ENCODE results near the gene KLF6.

DNA sequence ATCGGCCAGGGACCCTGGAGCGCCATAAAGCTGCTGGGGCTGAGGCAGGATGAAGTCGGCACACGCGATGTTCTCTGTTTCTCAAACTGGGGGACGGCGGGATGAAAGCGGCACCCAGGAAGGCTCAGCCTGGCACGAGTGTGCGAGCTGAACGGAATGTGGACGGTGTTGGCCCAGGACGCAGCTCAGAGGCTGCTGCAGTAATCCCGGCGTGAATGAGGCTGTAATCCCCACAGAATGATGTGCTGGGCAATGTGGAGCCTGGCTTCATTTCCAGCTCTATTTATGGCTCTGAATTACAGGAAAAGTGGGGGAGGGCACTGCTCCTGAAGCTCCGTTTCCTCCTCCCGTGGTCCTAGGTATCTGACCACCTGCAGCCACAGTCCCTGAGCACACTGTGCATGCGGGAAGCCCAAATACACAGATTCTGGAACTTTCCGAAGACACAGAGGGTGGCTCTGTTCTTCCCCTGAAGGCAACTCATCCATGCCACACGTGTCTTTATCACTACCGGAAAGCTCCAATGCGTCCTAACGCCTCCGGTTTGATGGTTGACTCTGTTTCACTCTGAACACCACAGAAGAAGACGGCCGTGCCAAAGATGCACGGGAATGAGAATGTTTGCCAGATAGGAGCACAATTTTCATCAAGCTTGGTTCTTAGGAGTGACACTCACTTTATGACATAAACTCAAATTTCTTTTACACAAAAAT is 37.6 kb downstream of the KLF6 start:
- TF ChIP-seq CTCF (conservative IDR thresholded peaks at IDR 0.05) (no peak), ZFX (IDR thresholded peaks at IDR 0.05) (no peak)
